IMR-90 (cell line): ENCODE measurements around the gene SLFNL1. TPM values are rescaled to one million over a fixed set of nuclear protein-coding genes. Genes with fewer than 3 reads are reported as not detected.

Experiments used
- ATAC-seq: fragments of 200-7000 bp; cut with Tn5 transposase; 2 replicates; pipeline ENCODE4 v1.9.1; 2020; ENCODE audit warnings: low read depth, mild to moderate bottlenecking, moderate library complexity
- BruUV-seq: library from RNA; stranded (reverse); fragments of 400-500 nt; replicated peaks from 2 replicates; lab custom pipeline; 2021; lab: Mats Ljungman, UMichigan
- CTCF ChIA-PET: fragments of 300-600 bp; formaldehyde crosslinking; extraction: SDS; loops from one replicate; lab custom pipeline; 2021; ENCODE audit warnings: antibody characterized with exemption; lab: Yijun Ruan, JAX
- POLR2A ChIA-PET: fragments of 300-600 bp; sonication (Branson Sonifier 250); formaldehyde crosslinking; loops from one replicate; lab custom pipeline; 2022; ENCODE audit warnings: antibody characterized with exemption; ENCODE audit not compliant: unreplicated experiment; lab: Charles Lee
- DNase-seq: peaks from one replicate; pipeline ENCODE4 v3.0.0; 2013
- H2AFZ ChIP-seq: replicated peaks from 2 replicates; pipeline ENCODE3; 2013; ENCODE audit warnings: low read length, mild to moderate bottlenecking; ENCODE audit not compliant: poor library complexity
- H2AK5ac ChIP-seq: 2 replicates; pipeline ENCODE4 v1.6.1; 2013; ENCODE audit warnings: low read depth, low read length, inconsistent platforms
- H2AK9ac ChIP-seq: replicated peaks from 2 replicates; pipeline ENCODE3; 2013; ENCODE audit warnings: mild to moderate bottlenecking, low read depth, low read length, moderate library complexity; ENCODE audit not compliant: poor library complexity
- H2BK120ac ChIP-seq: 2 replicates; pipeline ENCODE4 v1.6.1; 2013; ENCODE audit warnings: low read depth, low read length, inconsistent platforms
- H2BK15ac ChIP-seq: 3 replicates; pipeline ENCODE4 v1.6.1; 2013; ENCODE audit warnings: low read depth, low read length, inconsistent platforms
- H2BK20ac ChIP-seq: 2 replicates; pipeline ENCODE4 v1.6.1; 2013; ENCODE audit warnings: low read depth, mild to moderate bottlenecking, inconsistent platforms, low read length, moderate library complexity
- H2BK5ac ChIP-seq: 2 replicates; pipeline ENCODE4 v1.6.1; 2013; ENCODE audit warnings: mild to moderate bottlenecking, low read depth, low read length, inconsistent platforms; ENCODE audit not compliant: poor library complexity, severe bottlenecking
- H3K14ac ChIP-seq: replicated peaks from 2 replicates; pipeline ENCODE4 v1.6.1; 2013; ENCODE audit warnings: low read depth, low read length, inconsistent platforms
- H3K18ac ChIP-seq: 2 replicates; pipeline ENCODE4 v1.6.1; 2013; ENCODE audit warnings: low read depth, low read length, control low read depth
- H3K23ac ChIP-seq: 2 replicates; pipeline ENCODE4 v1.6.1; 2013; ENCODE audit warnings: low read depth, low read length, inconsistent platforms
- H3K27ac ChIP-seq: 2 replicates; pipeline ENCODE4 v1.5.1; 2013; ENCODE audit warnings: mild to moderate bottlenecking, control low read depth, low read length; ENCODE audit not compliant: insufficient read depth
- H3K27me3 ChIP-seq: 2 replicates; pipeline ENCODE4 v1.6.1; 2013; ENCODE audit warnings: low read length; ENCODE audit not compliant: control insufficient read depth, insufficient read depth
- H3K36me3 ChIP-seq: 2 replicates; pipeline ENCODE4 v1.6.1; 2013; ENCODE audit warnings: low read length, mixed read lengths; ENCODE audit not compliant: control insufficient read depth, insufficient read depth
- H3K4ac ChIP-seq: 2 replicates; pipeline ENCODE4 v1.6.1; 2013; ENCODE audit warnings: low read depth, low read length, inconsistent platforms
- H3K4me1 ChIP-seq: 2 replicates; pipeline ENCODE4 v1.6.1; 2013; ENCODE audit warnings: low read length, mixed read lengths; ENCODE audit not compliant: control insufficient read depth, insufficient read depth
- H3K4me2 ChIP-seq: 2 replicates; pipeline ENCODE4 v1.6.1; 2013; ENCODE audit warnings: low read depth, mild to moderate bottlenecking, control low read depth, low read length, moderate library complexity
- H3K4me3 ChIP-seq: 2 replicates; pipeline ENCODE4 v1.5.1; 2013; ENCODE audit warnings: low read depth, mild to moderate bottlenecking, control low read depth, low read length, moderate library complexity; ENCODE audit not compliant: insufficient read depth
- H3K56ac ChIP-seq: 2 replicates; pipeline ENCODE4 v1.6.1; 2013; ENCODE audit warnings: low read length, inconsistent platforms; ENCODE audit not compliant: insufficient read depth; ENCODE audit errors: extremely low read depth
- H3K79me1 ChIP-seq, 2 experiments: 2 replicates each; pipeline ENCODE4 v1.6.1; 2013; ENCODE audit warnings: low read length in 2 of 2, inconsistent platforms in 1 of 2, low read depth in 1 of 2
- H3K9ac ChIP-seq: 2 replicates; pipeline ENCODE4 v1.6.1; 2013; ENCODE audit warnings: low read depth, low read length, control low read depth
- H3K9me1 ChIP-seq: 2 replicates; pipeline ENCODE4 v1.6.1; 2013; ENCODE audit warnings: low read length, inconsistent platforms; ENCODE audit not compliant: insufficient read depth
- H3K9me3 ChIP-seq: 2 replicates; pipeline ENCODE4 v1.6.1; 2013; ENCODE audit warnings: low read length; ENCODE audit not compliant: control insufficient read depth, insufficient read depth
- H4K20me1 ChIP-seq: 2 replicates; pipeline ENCODE4 v1.6.1; 2013; ENCODE audit warnings: low read length, inconsistent platforms; ENCODE audit not compliant: insufficient read depth
- H4K5ac ChIP-seq: 2 replicates; pipeline ENCODE4 v1.6.1; 2013; ENCODE audit warnings: mild to moderate bottlenecking, low read depth, low read length, control low read depth
- H4K8ac ChIP-seq, 2 experiments: 2 replicates each; pipeline ENCODE4 v1.6.1; 2013; ENCODE audit warnings: low read depth in 2 of 2, low read length in 2 of 2, control low read depth in 1 of 2, inconsistent platforms in 1 of 2
- H4K91ac ChIP-seq: 2 replicates; pipeline ENCODE4 v1.6.1; 2013; ENCODE audit warnings: low read depth, low read length, inconsistent platforms; ENCODE audit not compliant: insufficient read depth
- BHLHE40 ChIP-seq: fragments of 150-350 bp; IDR thresholded peaks from 2 replicates; pipeline ENCODE4 v1.6.1; 2016; ENCODE audit warnings: mild to moderate bottlenecking, low read depth, low read length
- CEBPB ChIP-seq: IDR thresholded peaks from 2 replicates; pipeline ENCODE4 v1.6.1; 2012; ENCODE audit warnings: low read depth, low read length, improper control_type of control experiment
- CHD1 ChIP-seq: IDR thresholded peaks from 2 replicates; pipeline ENCODE4 v1.6.1; 2012; ENCODE audit warnings: low read depth, low read length, improper control_type of control experiment
- CTCF ChIP-seq: conservative IDR thresholded peaks from 2 replicates; pipeline ENCODE4 v1.5.1; 2012; ENCODE audit warnings: mild to moderate bottlenecking, low read depth, low read length, improper control_type of control experiment
- ELK1 ChIP-seq: fragments of 150-350 bp; IDR thresholded peaks from 2 replicates; pipeline ENCODE4 v1.6.1; 2016; ENCODE audit warnings: low read depth, mild to moderate bottlenecking, low read length, moderate library complexity, borderline replicate concordance
- FOS ChIP-seq: fragments of 150-350 bp; IDR thresholded peaks from 2 replicates; pipeline ENCODE4 v1.6.1; 2016; ENCODE audit warnings: low read depth, low read length
- MAFK ChIP-seq: IDR thresholded peaks from 2 replicates; pipeline ENCODE4 v1.6.1; 2012; ENCODE audit warnings: low read depth, low read length, improper control_type of control experiment
- MAZ ChIP-seq: IDR thresholded peaks from 2 replicates; pipeline ENCODE4 v1.6.1; 2012; ENCODE audit warnings: low read depth, mild to moderate bottlenecking, low read length, improper control_type of control experiment, moderate library complexity, borderline replicate concordance
- MXI1 ChIP-seq: IDR thresholded peaks from 2 replicates; pipeline ENCODE4 v1.6.1; 2012; ENCODE audit warnings: low read depth, mild to moderate bottlenecking, low read length, moderate library complexity, borderline replicate concordance
- NFE2L2 ChIP-seq: fragments of 150-350 bp; IDR thresholded peaks from 2 replicates; pipeline ENCODE4 v1.6.1; 2016; ENCODE audit warnings: low read depth, mild to moderate bottlenecking, low read length
- POLR2A ChIP-seq: IDR thresholded peaks from 2 replicates; pipeline ENCODE4 v1.6.1; 2012; ENCODE audit warnings: mild to moderate bottlenecking, low read depth, low read length
- RAD21 ChIP-seq: IDR thresholded peaks from 2 replicates; pipeline ENCODE4 v1.6.1; 2012; ENCODE audit warnings: low read length, improper control_type of control experiment
- RCOR1 ChIP-seq: IDR thresholded peaks from 2 replicates; pipeline ENCODE4 v1.6.1; 2012; ENCODE audit warnings: mild to moderate bottlenecking, low read length, improper control_type of control experiment; ENCODE audit not compliant: insufficient replicate concordance
- RFX5 ChIP-seq: IDR thresholded peaks from 2 replicates; pipeline ENCODE4 v1.8.0; 2012; ENCODE audit warnings: low read depth, mild to moderate bottlenecking, low read length, moderate library complexity
- SMC3 ChIP-seq: fragments of 150-350 bp; IDR thresholded peaks from 2 replicates; pipeline ENCODE4 v1.6.1; 2016; ENCODE audit warnings: low read depth, mild to moderate bottlenecking, antibody characterized with exemption, low read length, moderate library complexity
- USF2 ChIP-seq: fragments of 150-350 bp; IDR thresholded peaks from 2 replicates; pipeline ENCODE4 v1.6.1; 2017; ENCODE audit warnings: mild to moderate bottlenecking, antibody characterized with exemption, low read length, low read depth
- WGBS, 2 experiments: methylation state at CpG; one replicate each; pipeline versions ENCODE4 v1.1.5 to v1.1.7; 2013; ENCODE audit warnings: missing lambda C conversion rate in 2 of 2; ENCODE audit not compliant: insufficient read length in 1 of 2; ENCODE audit errors: extremely low coverage in 2 of 2; 5-methylcytosine and 5-hydroxymethylcytosine counted together
- dilution Hi-C: fragments of 300-500 bp; cut with HindIII; formaldehyde crosslinking; loops from one replicate; pipeline ENCODE4 v1.14.3; 2018; ENCODE audit warnings: low sequenced_read_pairs; ENCODE audit not compliant: unreplicated experiment
- in situ Hi-C: fragments of 300-500 bp; cut with MboI; formaldehyde crosslinking; loops from 3 replicates; pipeline ENCODE4 v1.14.3; 2019; ENCODE audit warnings: low sequenced_read_pairs, inconsistent platforms, mixed read lengths
- intact Hi-C: fragments of 100-400 bp; cut with micrococcal nuclease; formaldehyde crosslinking; loops from 2 replicates; pipeline ENCODE4 v1.10.0; 2022
- polyA plus RNA-seq, 3 experiments: library from polyadenylated mRNA; depleted of rRNA; stranded (reverse); fragments of >200 nt; gene quantifications; 2 replicates each; pipeline ENCODE4 v1.2.3, GENCODE V29; 2012; ENCODE audit warnings: low replicate concordance in 1 of 3
- total RNA-seq: library from RNA; depleted of rRNA; stranded (reverse); fragments of >200 nt; gene quantifications from 2 replicates; pipeline ENCODE4 v1.2.3, GENCODE V29; 2012

SLFNL1 gene
- total and polyA plus RNA-seq, 2 of the 4 experiments (the other 2 are of a cell fraction): under 0.01 to 0.09 TPM

GRCh38 chr1:40985875-40986274, 35.6 kb downstream of the SLFNL1 start:
- H3K9ac ChIP-seq: no peak overlapping the region
- dilution Hi-C loops (no loop called here), in situ Hi-C loops (no loop called here), intact Hi-C loops (no loop called here)
- peaks cover 34% of the 10 kb centered on the region for H4K20me1 ChIP-seq
- H3K18ac ChIP-seq: no peak overlapping the region
- H3K4me2 ChIP-seq: no peak overlapping the region
- no peak overlapping the region for H2AK9ac ChIP-seq
- BruUV-seq: no TSS peak
- no peak overlapping the region for H2AFZ ChIP-seq
- no peaks in the 10 kb centered on the region for H3K27me3 ChIP-seq
- H3K9me3 ChIP-seq: no peaks in the 10 kb centered on the region
- H3K4ac ChIP-seq: no peak overlapping the region
- peaks cover 21% of the 10 kb centered on the region for H3K4me1 ChIP-seq
- no peak overlapping the region for H2BK5ac ChIP-seq
- TF ChIP-seq CHD1: no peak
- TF ChIP-seq MAZ: no peak
- no peak for TF ChIP-seq NFE2L2
- TF ChIP-seq RAD21: no peak
- no peak for TF ChIP-seq POLR2A
- TF ChIP-seq CEBPB: no peak
- TF ChIP-seq RCOR1: no peak
- TF ChIP-seq USF2: no peak
- TF ChIP-seq RFX5: no peak
- no peak for TF ChIP-seq FOS
- TF ChIP-seq ELK1: no peak
- TF ChIP-seq MXI1: no peak
- TF ChIP-seq CTCF: no peak
- TF ChIP-seq BHLHE40: no peak
- no peak for TF ChIP-seq MAFK
- TF ChIP-seq SMC3: no peak
- H4K8ac ChIP-seq: no peak overlapping the region
- H4K91ac ChIP-seq: no peak overlapping the region
- H3K23ac ChIP-seq: peak overlapping the region; percentile 26; the same call in 1 of the 2 replicates
- H3K36me3 ChIP-seq: peaks cover 32% of the 10 kb centered on the region
- H2BK120ac ChIP-seq: no peak overlapping the region
- ATAC-seq (no peak), DNase-seq (no peak)
- H3K9me1 ChIP-seq: peaks cover 12% of the 10 kb centered on the region
- no peak overlapping the region for H2BK15ac ChIP-seq
- H2BK20ac ChIP-seq: no peak overlapping the region
- CTCF ChIA-PET: no interaction called here
- POLR2A ChIA-PET: no interaction called here
- no CpG with 5 or more reads among the region's 3 CpGs for WGBS, 2 experiments
- H4K5ac ChIP-seq: no peak overlapping the region
- no peak overlapping the region for H3K56ac ChIP-seq
- peaks cover 33 to 74% of the 10 kb centered on the region in 2 experiments for H3K79me1 ChIP-seq
- no peak overlapping the region for H3K14ac ChIP-seq
- no peak overlapping the region for H3K27ac ChIP-seq
- no peak overlapping the region for H2AK5ac ChIP-seq
- no peak overlapping the region for H3K4me3 ChIP-seq
